HCT116 (cell line): ENCODE measurements around the gene EXD3. TPM values are rescaled to one million over a fixed set of nuclear protein-coding genes. Genes with fewer than 3 reads are reported as not detected.
A peak's percentile ranks its signal among the peaks of the same experiment; 100 is the strongest.

Source experiments
- ATAC-seq: fragments of 200-7000 bp; cut with Tn5 transposase; 2 replicates; pipeline ENCODE4 v1.9.1; 2020; ENCODE audit warnings: mild to moderate bottlenecking, moderate library complexity
- BruUV-seq: library from RNA; stranded (reverse); fragments of 400-500 nt; replicated peaks from 2 replicates; lab custom pipeline; 2021; lab: Mats Ljungman, UMichigan
- CTCF ChIA-PET: fragments of 300-600 bp; sonication (Branson Sonifier 250); formaldehyde crosslinking; loops from one replicate; lab custom pipeline; 2021; ENCODE audit warnings: antibody characterized with exemption; lab: Charles Lee
- POLR2A ChIA-PET: fragments of 300-600, 350-600 bp; sonication (Branson Sonifier 250); formaldehyde crosslinking; loops from one replicate; lab custom pipeline; 2021; ENCODE audit warnings: antibody characterized with exemption; lab: Charles Lee
- RAD21 ChIA-PET, 2 experiments: fragments of 300-600 bp; sonication (Branson Sonifier 250); formaldehyde crosslinking; loops; one replicate each; lab custom pipeline; 2023; ENCODE audit warnings: low total read pairs in 2 of 2; ENCODE audit not compliant: uncharacterized antibody in 2 of 2, unreplicated experiment in 2 of 2, low non-redundant PET in 1 of 2; lab: Charles Lee
- DNase-seq: peaks from one replicate; pipeline ENCODE4 v3.0.0-alpha.2; 2010; ENCODE audit warnings: low read depth, low spot score
- H2AFZ ChIP-seq: fragments of 200-600 bp; shearing (Covaris generic), sonication (generic); 2 replicates; pipeline ENCODE4 v1.6.1; 2017; ENCODE audit warnings: low read depth, mixed run types, mixed read lengths, antibody characterized with exemption, low read length; ENCODE audit not compliant: poor library complexity, severe bottlenecking
- H3K27ac ChIP-seq: 2 replicates; pipeline ENCODE4 v1.5.1; 2012; ENCODE audit warnings: low read depth, low read length
- H3K27me3 ChIP-seq: fragments of 200-600 bp; sonication (generic); 2 replicates; pipeline ENCODE4 v1.6.1; 2016; ENCODE audit warnings: mixed run types, low read length, mixed read lengths; ENCODE audit not compliant: insufficient read depth
- H3K36me3 ChIP-seq, 2 experiments: fragments of 200-500 bp in 1 of 2; fragments of 200-600 bp in 1 of 2; sonication (Bioruptor generic) in 1 of 2; sonication (generic) in 1 of 2; 2 replicates each; pipeline versions ENCODE4 v1.5.1 to v1.6.1; 2014 to 2016; ENCODE audit warnings: low read length in 2 of 2, inconsistent platforms in 1 of 2, mixed read lengths in 1 of 2, mixed run types in 1 of 2; ENCODE audit not compliant: insufficient read depth in 2 of 2, control insufficient read depth in 1 of 2
- H3K4me1 ChIP-seq, 2 experiments: fragments of 200-600 bp in 1 of 2; sonication (generic) in 1 of 2; 2 replicates each; pipeline versions ENCODE4 v1.5.1 to v1.6.1; 2012 to 2017; ENCODE audit warnings: low read length in 2 of 2, inconsistent platforms in 1 of 2, mild to moderate bottlenecking in 1 of 2, mixed read lengths in 1 of 2, mixed run types in 1 of 2, moderate library complexity in 1 of 2; ENCODE audit not compliant: insufficient read depth in 2 of 2, control insufficient read depth in 1 of 2
- H3K4me2 ChIP-seq: fragments of 200-600 bp; sonication (generic); 2 replicates; pipeline ENCODE4 v1.6.1; 2017; ENCODE audit warnings: mixed run types, low read length, mixed read lengths
- H3K4me3 ChIP-seq, 2 experiments: fragments of 200-600 bp in 1 of 2; sonication (generic) in 1 of 2; replicated peaks in 1 of 2; 2 replicates each; pipeline ENCODE4 v1.5.1; 2011 to 2016; ENCODE audit warnings: low read length in 2 of 2, control low read depth in 1 of 2, low read depth in 1 of 2, mild to moderate bottlenecking in 1 of 2, mixed read lengths in 1 of 2, mixed run types in 1 of 2
- H3K79me2 ChIP-seq: fragments of 200-600 bp; sonication (generic); 2 replicates; pipeline ENCODE4 v1.6.1; 2017; ENCODE audit warnings: mild to moderate bottlenecking, mixed run types, low read length, moderate library complexity, mixed read lengths; ENCODE audit not compliant: insufficient read depth
- H3K9ac ChIP-seq: fragments of 200-600 bp; sonication (generic); 2 replicates; pipeline ENCODE4 v1.6.1; 2016; ENCODE audit warnings: low read length, mixed read lengths
- H3K9me2 ChIP-seq: fragments of 200-600 bp; sonication (generic), shearing (Covaris generic); 2 replicates; pipeline ENCODE4 v1.6.1; 2017; ENCODE audit warnings: mixed run types, mild to moderate bottlenecking, moderate library complexity; ENCODE audit not compliant: insufficient read depth
- H3K9me3 ChIP-seq, 2 experiments: fragments of 200-500 bp in 1 of 2; fragments of 200-600 bp in 1 of 2; sonication (Bioruptor generic) in 1 of 2; sonication (generic) in 1 of 2; 2 replicates each; pipeline ENCODE4 v1.6.1; 2014 to 2017; ENCODE audit warnings: low read length in 2 of 2, mixed read lengths in 2 of 2, inconsistent platforms in 1 of 2, low read depth in 1 of 2, mild to moderate bottlenecking in 1 of 2, mixed run types in 1 of 2, moderate library complexity in 1 of 2; ENCODE audit not compliant: control insufficient read depth in 1 of 2, insufficient read depth in 1 of 2
- H4K20me1 ChIP-seq: fragments of 200-600 bp; sonication (generic), shearing (Covaris generic); 2 replicates; pipeline ENCODE4 v1.6.1; 2017; ENCODE audit warnings: mixed run types, mild to moderate bottlenecking, moderate library complexity; ENCODE audit not compliant: insufficient read depth
- CBX3 ChIP-seq: IDR thresholded peaks from 2 replicates; pipeline ENCODE4 v1.6.1; 2012; ENCODE audit warnings: low read depth
- CTCF ChIP-seq, 3 experiments: fragments of 200-600 bp in 1 of 3; sonication (generic) in 1 of 3; IDR thresholded peaks in 2 of 3; conservative IDR thresholded peaks in 1 of 3; 2 replicates each; pipeline ENCODE4 v1.5.1; 2012 to 2017; ENCODE audit warnings: low read depth in 2 of 3, low read length in 2 of 3, antibody characterized with exemption in 1 of 3, borderline replicate concordance in 1 of 3, control low read depth in 1 of 3, mild to moderate bottlenecking in 1 of 3, mixed read lengths in 1 of 3, mixed run types in 1 of 3, moderate library complexity in 1 of 3; ENCODE audit not compliant: insufficient read depth in 1 of 3
- EGR1 ChIP-seq: IDR thresholded peaks from 2 replicates; pipeline ENCODE4 v1.6.1; 2012; ENCODE audit warnings: low read depth
- ELF1 ChIP-seq: IDR thresholded peaks from 2 replicates; pipeline ENCODE4 v1.6.1; 2012; ENCODE audit warnings: low read depth, borderline replicate concordance
- EZH2 ChIP-seq: fragments of 200-600 bp; sonication (generic); IDR thresholded peaks from 2 replicates; pipeline ENCODE4 v1.6.1; 2017; ENCODE audit warnings: antibody characterized with exemption, mixed run types
- EZH2phosphoT487 ChIP-seq: fragments of 200-600 bp; IDR thresholded peaks from 2 replicates; pipeline ENCODE4 v1.6.1; 2018; ENCODE audit warnings: antibody characterized with exemption, borderline replicate concordance
- FOSL1 ChIP-seq: IDR thresholded peaks from 2 replicates; pipeline ENCODE4 v1.6.1; 2012; ENCODE audit warnings: low read depth
- JUND ChIP-seq: IDR thresholded peaks from 2 replicates; pipeline ENCODE4 v1.6.1; 2012
- MAX ChIP-seq: IDR thresholded peaks from 2 replicates; pipeline ENCODE4 v1.6.1; 2012
- POLR2A ChIP-seq: IDR thresholded peaks from 2 replicates; pipeline ENCODE4 v1.7.0; 2011; ENCODE audit warnings: borderline replicate concordance; ENCODE audit not compliant: insufficient read depth, insufficient read length; ENCODE audit errors: extremely low read depth
- RAD21 ChIP-seq: IDR thresholded peaks from 2 replicates; pipeline ENCODE4 v1.6.1; 2012; ENCODE audit warnings: low read depth, mild to moderate bottlenecking
- REST ChIP-seq: IDR thresholded peaks from 2 replicates; pipeline ENCODE4 v1.6.1; 2012; ENCODE audit warnings: low read depth
- SIN3A ChIP-seq: IDR thresholded peaks from 2 replicates; pipeline ENCODE4 v1.6.1; 2012; ENCODE audit warnings: low read depth
- SP1 ChIP-seq: IDR thresholded peaks from 2 replicates; pipeline ENCODE4 v1.6.1; 2012; ENCODE audit warnings: low read depth
- SRF ChIP-seq: IDR thresholded peaks from 2 replicates; pipeline ENCODE4 v1.6.1; 2012; ENCODE audit warnings: low read depth
- TCF7L2 ChIP-seq: IDR thresholded peaks from 2 replicates; pipeline ENCODE4 v1.7.0; 2011; ENCODE audit warnings: borderline replicate concordance, inconsistent platforms; ENCODE audit not compliant: insufficient read depth, insufficient read length; ENCODE audit errors: extremely low read depth
- YY1 ChIP-seq: IDR thresholded peaks from 2 replicates; pipeline ENCODE4 v1.6.1; 2011; ENCODE audit warnings: low read length, low read depth, moderate library complexity, mild to moderate bottlenecking; ENCODE audit not compliant: insufficient replicate concordance; ENCODE audit errors: extremely low read depth
- ZBTB33 ChIP-seq: IDR thresholded peaks from 2 replicates; pipeline ENCODE4 v1.6.1; 2011; ENCODE audit warnings: mild to moderate bottlenecking, low read length, moderate library complexity; ENCODE audit not compliant: insufficient replicate concordance; ENCODE audit errors: extremely low read depth
- ZFX ChIP-seq: fragments of 450-650 bp; IDR thresholded peaks from 2 replicates; pipeline ENCODE4 v1.6.1; 2017
- ZNF274 ChIP-seq: fragments of 200-500 bp; sonication (Bioruptor generic); IDR thresholded peaks from 2 replicates; pipeline ENCODE4 v1.6.1; 2014; ENCODE audit warnings: mild to moderate bottlenecking, low read depth, low read length, inconsistent platforms
- intact Hi-C: fragments of 100-400 bp; cut with micrococcal nuclease; formaldehyde crosslinking; loops from 2 replicates; pipeline ENCODE4 v1.10.0; 2022
- total RNA-seq: library from RNA; stranded (reverse); gene quantifications from one replicate; pipeline ENCODE4 v1.2.1, GENCODE V29; 2021; ENCODE audit not compliant: unreplicated experiment

The EXD3 gene
- total RNA-seq, 1 experiment from 2014 or later: 25.4 TPM

- Histone ChIP-seq H3K4me1 (peaks cover 3 to 8% of the 10 kb centered on the region in 2 experiments; a peak in 2 of 4 replicates), H3K79me2 (no peaks in the 10 kb centered on the region), H2AFZ (no peak overlapping the region), H3K4me3 (no peak overlapping the region), H3K9ac (no peak overlapping the region), H3K4me2 (no peak overlapping the region), H3K27ac (no peak overlapping the region), H3K27me3 (no peaks in the 10 kb centered on the region), H4K20me1 (no peaks in the 10 kb centered on the region), H3K36me3 (no peaks in the 10 kb centered on the region; a peak in 1 of 4 replicates), H3K9me2 (no peaks in the 10 kb centered on the region), H3K9me3 (no peaks in the 10 kb centered on the region)
- intact Hi-C loops: loop anchor here (2.0 to 10.0 kb wide), 2 partner anchors 120 to 238 kb away; no protein-coding TSS in a partner anchor
- ChIA-PET POLR2A (interaction anchor here (0.7 to 2.0 kb wide), 6 partner anchors 10 to 325 kb away, joined by 3 to 14 read pairs (median 4); partner anchors contain the start of genes NRARP, TOR4A and TUBB4B), RAD21 (interaction anchor here (0.5 to 1.6 kb wide), 6 partner anchors 10 to 218 kb away, joined by 3 to 5 read pairs (median 3); partner anchors contain the start of genes EXD3 (in 1 of the 2), NOXA1 (in 1 of the 2), NRARP (in 1 of the 2) and TOR4A (in 1 of the 2)), CTCF (interaction anchor here (0.6 to 1.9 kb wide), 17 partner anchors 10 to 258 kb away, joined by 3 to 18 read pairs (median 4); partner anchors contain the start of genes EXD3, NOXA1, NRARP and TOR4A)
- ATAC-seq (peak; percentile 99), DNase-seq (peak; percentile 72)
- BruUV-seq: no TSS peak
- TF ChIP-seq POLR2A: no peak
- no peak for TF ChIP-seq FOSL1
- peak; percentile 68 to 84 (median 69) for TF ChIP-seq CTCF (IDR thresholded peaks at IDR 0.05 in 2 of 3, conservative IDR thresholded peaks at IDR 0.05 in 1 of 3; ENCODE audit: borderline replicate concordance in 1 of 3, insufficient read depth in 1 of 3, low read depth in 2 of 3, low read length in 2 of 3)
- TF ChIP-seq JUND: no peak
- TF ChIP-seq ZNF274: no peak
- TF ChIP-seq YY1: no peak
- TF ChIP-seq RAD21: peak; percentile 87
- no peak for TF ChIP-seq SP1
- no peak for TF ChIP-seq EZH2
- TF ChIP-seq MAX: peak; percentile 96
- no peak for TF ChIP-seq EGR1
- TF ChIP-seq TCF7L2: no peak
- no peak for TF ChIP-seq SIN3A
- TF ChIP-seq ZBTB33: no peak
- no peak for TF ChIP-seq EZH2phosphoT487
- no peak for TF ChIP-seq ELF1
- no peak for TF ChIP-seq ZFX
- no peak for TF ChIP-seq REST
- peak; percentile 54; the same call in 1 of the 2 replicates for TF ChIP-seq CBX3
- no peak for TF ChIP-seq SRF
These were observed 136.0 kb downstream of the EXD3 start for GRCh38 chr9:137286975-137287383.
